Lower leg skin (tissue), 4 donors: ENCODE measurements around the gene TP73. TPM values are rescaled to one million over a fixed set of nuclear protein-coding genes. Genes with fewer than 3 reads are reported as not detected.

Source experiments
- DNase-seq, 2 donors: peaks; one replicate each; pipeline ENCODE4 v3.0.0-alpha.2; 2019; ENCODE audit warnings: low spot score in 2 of 2
- H3K4me3 ChIP-seq: fragments of 200-600 bp; sonication (generic); 2 replicates; pipeline ENCODE4 v1.5.1; 2017; ENCODE audit warnings: mild to moderate bottlenecking, low read depth; ENCODE audit not compliant: poor library complexity, severe bottlenecking
- POLR2A ChIP-seq, 2 donors: fragments of 450-650 bp; IDR thresholded peaks; one replicate each; pipeline ENCODE4 v1.6.1; 2016 to 2017; ENCODE audit warnings: antibody characterized with exemption in 2 of 2, mild to moderate bottlenecking in 1 of 2, moderate library complexity in 1 of 2
- WGBS, 2 donors: methylation state at CpG; one replicate each; pipeline ENCODE4 v1.1.5; 2018; 5-methylcytosine and 5-hydroxymethylcytosine counted together
- intact Hi-C: fragments of 100-400 bp; cut with DNase I; formaldehyde crosslinking; loops from one replicate; pipeline ENCODE4 v1.15.0; 2023; ENCODE audit warnings: low total_unique reads
- total RNA-seq, 4 donors: library from RNA; depleted of rRNA; stranded (reverse); fragments of >200 nt; gene quantifications; one replicate each; pipeline ENCODE4 v1.1.0, GENCODE V29; 2016
- TF ChIP-seq, protein P1 (sequence below), 3 donors: fragments of 450-650 bp; IDR thresholded peaks; one replicate each; pipeline ENCODE4 v1.5.1; 2016; ENCODE audit warnings: antibody characterized with exemption in 3 of 3, mild to moderate bottlenecking in 3 of 3, moderate library complexity in 2 of 3

TP73 gene
- total RNA-seq, 4 donors from 2014 or later, result 5.8 to 23.6 (median 11.0) TPM

GRCh38 chr1:3742439-3743298, 90.4 kb downstream of the TP73 start:
- H3K4me3 ChIP-seq, result no peak overlapping the region
- WGBS, 2 donors, result 76 to 77% methylated on average over 23 to 24 of the region's 24 CpGs
- intact Hi-C loops, result no loop called here
- no peak for DNase-seq
- TF ChIP-seq, protein P1, sequence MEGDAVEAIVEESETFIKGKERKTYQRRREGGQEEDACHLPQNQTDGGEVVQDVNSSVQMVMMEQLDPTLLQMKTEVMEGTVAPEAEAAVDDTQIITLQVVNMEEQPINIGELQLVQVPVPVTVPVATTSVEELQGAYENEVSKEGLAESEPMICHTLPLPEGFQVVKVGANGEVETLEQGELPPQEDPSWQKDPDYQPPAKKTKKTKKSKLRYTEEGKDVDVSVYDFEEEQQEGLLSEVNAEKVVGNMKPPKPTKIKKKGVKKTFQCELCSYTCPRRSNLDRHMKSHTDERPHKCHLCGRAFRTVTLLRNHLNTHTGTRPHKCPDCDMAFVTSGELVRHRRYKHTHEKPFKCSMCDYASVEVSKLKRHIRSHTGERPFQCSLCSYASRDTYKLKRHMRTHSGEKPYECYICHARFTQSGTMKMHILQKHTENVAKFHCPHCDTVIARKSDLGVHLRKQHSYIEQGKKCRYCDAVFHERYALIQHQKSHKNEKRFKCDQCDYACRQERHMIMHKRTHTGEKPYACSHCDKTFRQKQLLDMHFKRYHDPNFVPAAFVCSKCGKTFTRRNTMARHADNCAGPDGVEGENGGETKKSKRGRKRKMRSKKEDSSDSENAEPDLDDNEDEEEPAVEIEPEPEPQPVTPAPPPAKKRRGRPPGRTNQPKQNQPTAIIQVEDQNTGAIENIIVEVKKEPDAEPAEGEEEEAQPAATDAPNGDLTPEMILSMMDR (IDR thresholded peaks at IDR 0.05), result no peak
- no peak for TF ChIP-seq POLR2A (IDR thresholded peaks at IDR 0.05)

- 64 to 66% methylated on average over 4 of the region's 4 CpGs for WGBS, 2 donors
- intact Hi-C loops, result no loop called here
- DNase-seq, result no peak
- no peak overlapping the region for H3K4me3 ChIP-seq
- TF ChIP-seq, protein P1 (IDR thresholded peaks at IDR 0.05), result no peak
- TF ChIP-seq POLR2A (IDR thresholded peaks at IDR 0.05), result no peak
These were observed 91.1 kb downstream of the TP73 start for GRCh38 chr1:3743421-3743820.

- WGBS, 2 donors, result 94 to 97% methylated on average over 12 of the region's 12 CpGs
- no peak for TF ChIP-seq POLR2A (IDR thresholded peaks at IDR 0.05)
- TF ChIP-seq, protein P1 (IDR thresholded peaks at IDR 0.05), result no peak
- DNase-seq, result no peak
- H3K4me3 ChIP-seq, result no peak overlapping the region
- intact Hi-C loops, result no loop called here
These were observed 91.5 kb downstream of the TP73 start for GRCh38 chr1:3743826-3744225.

DNA sequence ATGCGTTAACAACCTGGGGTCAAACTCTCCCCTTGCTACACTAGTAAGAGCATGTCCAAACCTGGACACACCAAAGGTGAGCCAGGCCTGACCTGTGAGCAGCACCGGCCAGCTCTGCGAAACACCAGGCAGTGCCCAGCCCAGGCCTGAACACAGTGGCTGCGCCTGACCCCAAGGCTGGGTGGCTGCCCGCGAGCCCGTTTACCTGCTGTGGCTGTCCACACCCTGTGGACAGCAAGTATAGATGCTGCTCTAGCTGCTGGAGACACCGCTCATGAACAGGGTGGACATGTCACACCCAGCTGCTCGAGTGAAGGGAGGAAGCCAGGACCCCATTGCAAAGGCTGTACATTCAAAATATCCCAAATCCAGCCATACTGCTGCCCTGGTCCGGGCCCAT, 92.3 kb downstream of the TP73 start:
- WGBS, 2 donors, result 94 to 99% methylated on average over 5 to 8 of the region's 10 CpGs
- intact Hi-C loops, result no loop called here
- H3K4me3 ChIP-seq, result no peak overlapping the region
- DNase-seq, result no peak
- TF ChIP-seq, protein P1 (IDR thresholded peaks at IDR 0.05), result no peak
- TF ChIP-seq POLR2A (IDR thresholded peaks at IDR 0.05), result no peak

GRCh38 chr1:3745071-3745470, 92.8 kb downstream of the TP73 start:
- H3K4me3 ChIP-seq, result no peak overlapping the region
- 93% methylated on average over 12 of the region's 12 CpGs for WGBS, 2 donors
- TF ChIP-seq POLR2A (IDR thresholded peaks at IDR 0.05), result no peak
- TF ChIP-seq, protein P1 (IDR thresholded peaks at IDR 0.05), result no peak
- no peak for DNase-seq
- intact Hi-C loops, result no loop called here
